Progenitor cell of endocrine pancreas (in vitro differentiated cells): ENCODE data around the gene TMEM132D. TPM values are rescaled to one million over a fixed set of nuclear protein-coding genes. Genes with fewer than 3 reads are reported as not detected.

ENCODE experiments used
- DNase-seq: peaks from one replicate; pipeline ENCODE4 v3.0.0; 2021; ENCODE audit warnings: low spot score; ENCODE audit not compliant: unreplicated experiment
- H3K27ac Mint-ChIP-seq: 2 replicates; pipeline ENCODE4 v1.8.0; 2021; ENCODE audit warnings: mild to moderate bottlenecking, moderate library complexity, mixed read lengths
- H3K27me3 Mint-ChIP-seq: 2 replicates; pipeline ENCODE4 v1.8.0; 2021; ENCODE audit warnings: mixed read lengths
- H3K36me3 Mint-ChIP-seq: 2 replicates; pipeline ENCODE4 v1.8.0; 2022; ENCODE audit warnings: mixed read lengths; ENCODE audit not compliant: insufficient read depth
- H3K4me1 Mint-ChIP-seq: 2 replicates; pipeline ENCODE4 v1.8.0; 2021; ENCODE audit warnings: low read depth, mixed read lengths
- H3K4me3 Mint-ChIP-seq: 2 replicates; pipeline ENCODE4 v1.8.0; 2021; ENCODE audit warnings: low read depth, mild to moderate bottlenecking, moderate library complexity, mixed read lengths
- H3K9me3 Mint-ChIP-seq: 2 replicates; pipeline ENCODE4 v1.8.0; 2021; ENCODE audit warnings: low read depth, mixed read lengths
- total RNA-seq: library from RNA; stranded (reverse); gene quantifications from 2 replicates; pipeline ENCODE4 v1.2.1, GENCODE V29; 2021
- TF ChIP-seq, protein P1 (sequence below): fragments of 200-600 bp; sonication (generic); IDR thresholded peaks from one replicate; pipeline ENCODE4 v1.5.0; 2021; ENCODE audit warnings: antibody characterized with exemption, mild to moderate bottlenecking; ENCODE audit not compliant: unreplicated experiment

The TMEM132D gene
- total RNA-seq, 1 donor from 2014 or later, result 0.46 TPM

DNA sequence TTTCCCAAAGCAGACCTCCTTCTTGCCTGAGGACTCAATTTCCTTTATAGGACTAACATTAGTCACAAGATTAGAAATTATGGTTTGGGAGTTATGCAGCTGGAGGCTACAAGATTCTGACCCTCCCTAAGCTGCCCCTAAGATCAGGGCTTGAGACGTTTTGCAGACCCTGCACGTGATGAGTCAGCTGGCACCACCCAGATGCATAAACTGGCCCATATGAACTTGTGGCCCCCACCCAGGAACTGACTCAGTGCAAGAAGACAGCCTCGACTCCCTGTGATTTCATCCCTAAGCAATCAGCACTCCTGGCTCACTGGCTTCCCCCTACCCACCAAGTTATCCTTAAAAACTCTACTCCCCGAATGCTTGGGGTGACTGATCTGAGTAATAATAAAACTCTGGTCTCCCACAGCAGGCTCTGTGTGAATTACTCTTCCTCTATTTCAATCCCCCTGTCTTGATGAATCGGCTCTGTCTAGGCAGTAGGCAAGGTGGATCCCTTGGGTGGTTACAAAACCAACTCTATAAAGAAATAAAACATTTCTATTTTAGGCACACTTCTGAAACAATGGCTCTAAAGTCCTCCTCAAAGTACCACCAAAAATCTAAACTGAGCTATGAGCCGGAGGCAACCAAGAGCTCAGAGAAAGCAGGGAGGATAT, 233.4 kb downstream of the TMEM132D start:
- Mint-ChIP-seq H3K4me3 (no peak overlapping the region), H3K36me3 (no peaks in the 10 kb centered on the region), H3K27ac (no peak overlapping the region), H3K9me3 (peaks cover 5% of the 10 kb centered on the region), H3K27me3 (peaks cover 10% of the 10 kb centered on the region), H3K4me1 (no peaks in the 10 kb centered on the region)
- TF ChIP-seq, protein P1, sequence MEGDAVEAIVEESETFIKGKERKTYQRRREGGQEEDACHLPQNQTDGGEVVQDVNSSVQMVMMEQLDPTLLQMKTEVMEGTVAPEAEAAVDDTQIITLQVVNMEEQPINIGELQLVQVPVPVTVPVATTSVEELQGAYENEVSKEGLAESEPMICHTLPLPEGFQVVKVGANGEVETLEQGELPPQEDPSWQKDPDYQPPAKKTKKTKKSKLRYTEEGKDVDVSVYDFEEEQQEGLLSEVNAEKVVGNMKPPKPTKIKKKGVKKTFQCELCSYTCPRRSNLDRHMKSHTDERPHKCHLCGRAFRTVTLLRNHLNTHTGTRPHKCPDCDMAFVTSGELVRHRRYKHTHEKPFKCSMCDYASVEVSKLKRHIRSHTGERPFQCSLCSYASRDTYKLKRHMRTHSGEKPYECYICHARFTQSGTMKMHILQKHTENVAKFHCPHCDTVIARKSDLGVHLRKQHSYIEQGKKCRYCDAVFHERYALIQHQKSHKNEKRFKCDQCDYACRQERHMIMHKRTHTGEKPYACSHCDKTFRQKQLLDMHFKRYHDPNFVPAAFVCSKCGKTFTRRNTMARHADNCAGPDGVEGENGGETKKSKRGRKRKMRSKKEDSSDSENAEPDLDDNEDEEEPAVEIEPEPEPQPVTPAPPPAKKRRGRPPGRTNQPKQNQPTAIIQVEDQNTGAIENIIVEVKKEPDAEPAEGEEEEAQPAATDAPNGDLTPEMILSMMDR, result no peak
- no peak for DNase-seq

DNA sequence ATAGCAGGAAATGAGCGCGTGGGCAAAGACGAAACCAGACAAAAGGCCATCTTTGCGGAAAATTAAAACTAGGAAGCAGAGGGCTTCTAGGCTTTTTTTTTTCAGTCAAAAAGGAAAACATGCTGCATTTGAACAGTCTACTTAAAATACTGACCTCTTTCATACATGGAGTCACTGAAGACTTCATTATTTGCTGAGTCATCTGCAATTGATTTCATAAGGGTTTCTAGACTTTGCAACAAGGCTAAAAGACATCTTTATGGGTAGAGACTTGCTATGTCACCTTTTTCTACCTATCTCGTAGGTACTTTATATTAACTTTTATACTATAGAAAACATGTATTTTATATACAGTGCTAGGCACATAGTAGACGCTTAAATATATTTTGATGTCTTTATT, 238.4 kb downstream of the TMEM132D start:
- TF ChIP-seq, protein P1, result no peak
- peaks cover 8% of the 10 kb centered on the region for H3K27me3 Mint-ChIP-seq
- H3K4me3 Mint-ChIP-seq, result no peak overlapping the region
- DNase-seq, result no peak
- H3K27ac Mint-ChIP-seq, result no peak overlapping the region
- H3K36me3 Mint-ChIP-seq, result no peaks in the 10 kb centered on the region
- H3K9me3 Mint-ChIP-seq, result peaks cover 5% of the 10 kb centered on the region
- no peaks in the 10 kb centered on the region for H3K4me1 Mint-ChIP-seq

DNA sequence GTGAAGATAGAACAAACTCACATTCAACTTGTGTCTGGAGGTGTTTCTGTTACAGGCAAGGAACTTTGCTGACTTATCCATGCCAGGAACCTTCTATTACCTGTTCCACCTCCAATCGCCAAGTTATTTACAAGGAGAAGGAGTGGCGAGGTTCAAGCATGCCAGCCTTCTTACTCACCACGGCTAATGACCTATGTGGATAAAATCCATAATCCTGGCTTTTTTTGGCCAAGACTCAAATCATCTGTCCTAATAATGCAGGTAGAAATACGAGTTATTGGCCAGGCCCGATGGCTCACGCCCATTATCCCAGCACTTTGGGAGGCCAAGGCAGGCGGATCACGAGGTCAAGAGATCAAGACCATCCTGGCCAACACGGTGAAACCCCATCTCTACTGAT, 241.6 kb downstream of the TMEM132D start:
- TF ChIP-seq, protein P1, result no peak
- no peak for DNase-seq
- Mint-ChIP-seq H3K27ac (no peak overlapping the region), H3K4me3 (no peak overlapping the region), H3K36me3 (no peaks in the 10 kb centered on the region), H3K4me1 (no peaks in the 10 kb centered on the region), H3K9me3 (no peaks in the 10 kb centered on the region), H3K27me3 (peaks cover 15% of the 10 kb centered on the region)

DNA sequence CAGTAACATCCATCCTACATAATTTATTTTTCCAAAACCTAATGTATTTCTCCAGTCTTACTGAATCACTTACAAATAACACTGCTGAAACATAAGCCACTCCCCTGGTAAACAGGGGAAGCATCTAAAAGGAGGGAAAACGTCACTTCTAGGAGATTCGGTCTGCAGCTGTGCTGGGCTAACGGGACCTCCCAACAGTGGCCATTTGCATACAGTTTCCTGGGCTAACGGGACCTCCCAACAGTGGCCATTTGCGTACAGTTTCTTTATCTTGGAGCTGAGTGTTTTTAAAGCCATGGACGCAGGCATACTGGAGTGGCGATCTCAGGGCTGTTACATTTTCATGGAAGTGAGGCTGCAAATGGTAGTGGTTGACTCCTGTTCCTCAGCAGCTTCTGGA, 242.9 kb downstream of the TMEM132D start:
- TF ChIP-seq, protein P1, result no peak
- Mint-ChIP-seq H3K4me1 (peaks cover 1% of the 10 kb centered on the region), H3K27ac (no peak overlapping the region), H3K27me3 (peaks cover 21% of the 10 kb centered on the region), H3K4me3 (no peak overlapping the region), H3K36me3 (no peaks in the 10 kb centered on the region), H3K9me3 (no peaks in the 10 kb centered on the region)
- DNase-seq, result no peak

DNA sequence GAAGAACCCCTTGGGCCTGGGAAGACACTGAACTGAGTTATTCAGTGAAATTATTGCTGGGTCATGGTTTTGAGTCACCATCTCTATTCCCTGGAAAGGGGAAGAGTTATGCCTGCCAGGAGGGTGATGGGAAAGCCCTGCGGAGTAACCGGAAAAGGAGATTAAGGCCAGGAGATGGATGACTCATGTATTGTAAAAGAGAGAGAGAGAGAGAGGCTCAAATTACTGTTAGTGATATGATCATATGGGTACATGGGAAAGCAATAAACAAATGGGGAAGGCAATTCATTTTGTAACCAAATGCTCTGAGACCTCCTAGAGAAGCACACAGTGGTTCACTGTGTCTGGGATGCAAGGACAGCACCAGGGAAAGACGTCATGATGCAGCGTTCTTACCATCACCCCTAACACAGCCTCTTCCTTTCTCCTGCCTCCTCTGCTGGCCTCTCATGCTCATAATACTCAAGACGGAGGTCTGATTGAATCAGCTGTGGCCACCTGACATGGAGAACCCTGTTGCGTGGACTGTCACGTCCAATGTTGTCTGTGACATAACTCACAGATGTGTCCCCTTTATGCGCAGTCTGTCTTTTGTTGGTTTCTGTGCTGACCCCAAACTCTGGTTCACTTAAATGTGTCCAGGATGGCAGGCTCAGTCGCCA, 243.7 kb downstream of the TMEM132D start:
- peaks cover 23% of the 10 kb centered on the region for H3K27me3 Mint-ChIP-seq
- H3K9me3 Mint-ChIP-seq, result no peaks in the 10 kb centered on the region

More for the DNA sequence above, 243.7 kb downstream of the TMEM132D start:
- Mint-ChIP-seq H3K4me1 (peaks cover 4% of the 10 kb centered on the region), H3K27ac (no peak overlapping the region), H3K36me3 (no peaks in the 10 kb centered on the region), H3K4me3 (no peak overlapping the region)
- TF ChIP-seq, protein P1, result no peak
- no peak for DNase-seq
